Mesothelial cell of epicardium (in vitro differentiated cells): ENCODE measurements around the gene POLR2C. TPM values are rescaled to one million over a fixed set of nuclear protein-coding genes. Genes with fewer than 3 reads are reported as not detected.

Source experiments
- DNase-seq, 2 experiments: peaks; one replicate each; pipeline ENCODE4 v3.0.0; 2021; ENCODE audit warnings: low spot score in 2 of 2; ENCODE audit not compliant: unreplicated experiment in 2 of 2
- H3K27ac Mint-ChIP-seq: 2 replicates; pipeline ENCODE4 v1.8.0; 2021; ENCODE audit warnings: mixed read lengths
- H3K27me3 Mint-ChIP-seq: 2 replicates; pipeline ENCODE4 v1.8.0; 2021; ENCODE audit warnings: low read depth, mixed read lengths
- H3K36me3 Mint-ChIP-seq: 2 replicates; pipeline ENCODE4 v1.8.0; 2021; ENCODE audit warnings: mixed read lengths
- H3K4me1 Mint-ChIP-seq: 2 replicates; pipeline ENCODE4 v1.8.0; 2021; ENCODE audit warnings: mixed read lengths
- H3K4me3 Mint-ChIP-seq: 2 replicates; pipeline ENCODE4 v1.8.0; 2021; ENCODE audit warnings: mild to moderate bottlenecking, moderate library complexity, mixed read lengths
- H3K9me3 Mint-ChIP-seq: 2 replicates; pipeline ENCODE4 v1.8.0; 2021; ENCODE audit warnings: mixed read lengths
- CTCF ChIP-seq: fragments of 200-600 bp; sonication (generic); IDR thresholded peaks from one replicate; pipeline ENCODE4 v1.5.0; 2021; ENCODE audit warnings: antibody characterized with exemption; ENCODE audit not compliant: unreplicated experiment
- total RNA-seq: library from RNA; stranded (reverse); gene quantifications from 3 replicates; pipeline ENCODE4 v1.2.1, GENCODE V29; 2021

The POLR2C gene
- total RNA-seq, 1 donor from 2014 or later, result 65.0 TPM

GRCh38 chr16:57422026-57422944 lies 40.2 kb upstream of the POLR2C start:
- Mint-ChIP-seq H3K9me3 (no peaks in the 10 kb centered on the region), H3K27me3 (no peaks in the 10 kb centered on the region), H3K4me3 (no peak overlapping the region), H3K36me3 (peaks cover 1% of the 10 kb centered on the region), H3K27ac (peak overlapping the region; percentile 44), H3K4me1 (peaks cover 20% of the 10 kb centered on the region)
- TF ChIP-seq CTCF, result peak; percentile 61
- no peak for DNase-seq

- Mint-ChIP-seq H3K27me3 (no peaks in the 10 kb centered on the region), H3K36me3 (peaks cover 8% of the 10 kb centered on the region), H3K4me3 (no peak overlapping the region), H3K27ac (no peak overlapping the region), H3K4me1 (peaks cover 15% of the 10 kb centered on the region), H3K9me3 (no peaks in the 10 kb centered on the region)
- DNase-seq, result no peak
- TF ChIP-seq CTCF, result no peak
Observed at GRCh38 chr16:57423152-57423551, 39.3 kb upstream of the POLR2C start.

GRCh38 chr16:57424583-57424982 lies 37.9 kb upstream of the POLR2C start:
- Mint-ChIP-seq H3K4me3 (no peak overlapping the region), H3K27ac (no peak overlapping the region), H3K27me3 (no peaks in the 10 kb centered on the region), H3K36me3 (peaks cover 20% of the 10 kb centered on the region), H3K9me3 (no peaks in the 10 kb centered on the region), H3K4me1 (peaks cover 8% of the 10 kb centered on the region)
- no peak for TF ChIP-seq CTCF
- DNase-seq, result no peak

GRCh38 chr16:57426356-57426755 lies 36.1 kb upstream of the POLR2C start:
- Mint-ChIP-seq H3K9me3 (no peaks in the 10 kb centered on the region), H3K4me1 (peaks cover 6% of the 10 kb centered on the region), H3K27me3 (no peaks in the 10 kb centered on the region), H3K27ac (no peak overlapping the region), H3K36me3 (peaks cover 34% of the 10 kb centered on the region), H3K4me3 (no peak overlapping the region)
- no peak for DNase-seq
- TF ChIP-seq CTCF, result no peak

- TF ChIP-seq CTCF, result no peak
- Mint-ChIP-seq H3K27ac (no peak overlapping the region), H3K4me1 (peaks cover 3% of the 10 kb centered on the region), H3K36me3 (peaks cover 35% of the 10 kb centered on the region), H3K9me3 (no peaks in the 10 kb centered on the region), H3K27me3 (no peaks in the 10 kb centered on the region), H3K4me3 (no peak overlapping the region)
- DNase-seq, result no peak
Observed at GRCh38 chr16:57427307-57427706, 35.2 kb upstream of the POLR2C start.
